Measurements from ENCODE around the gene ABR.

ABR gene

GRCh38 chr17:954431-955164, 225.2 kb downstream of the ABR start:
- no peak overlapping the region for H3K4me3 ChIP-seq (ENCODE audit: low read depth, low read length)
- TF ChIP-seq CTCF (IDR thresholded peaks at IDR 0.05; ENCODE audit: borderline replicate concordance, insufficient read depth, low read depth, low read length), result no peak

DNA sequence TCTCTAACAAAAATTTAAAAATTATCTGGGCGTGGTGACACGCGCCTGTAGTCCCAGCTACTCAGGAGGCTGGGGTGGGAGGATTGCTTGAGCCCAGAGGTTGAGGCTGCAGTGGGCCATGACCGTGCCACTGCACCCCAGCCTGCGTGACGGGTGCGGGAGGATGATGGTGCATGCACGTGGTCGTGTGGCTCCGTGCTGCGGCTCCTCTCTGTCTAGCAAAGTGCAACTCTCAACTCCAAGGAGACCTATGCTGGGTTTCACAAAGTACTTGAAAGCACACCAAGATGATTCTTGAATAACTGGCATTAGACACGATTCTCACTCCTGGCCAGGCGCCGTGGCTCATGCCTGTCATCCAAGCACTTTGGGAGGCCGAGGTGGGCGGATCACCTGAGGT, 226.0 kb downstream of the ABR start:
- no peak for TF ChIP-seq CTCF (IDR thresholded peaks at IDR 0.05; ENCODE audit: borderline replicate concordance, insufficient read depth, low read depth, low read length)
- H3K4me3 ChIP-seq (ENCODE audit: low read depth, low read length), result no peak overlapping the region

Measured in GM12875 (cell line).